Ovary (tissue), 3 donors: ENCODE measurements around the gene CD200.
"Not testable (repeated sequence)": the region's sequence is repeated elsewhere in the genome, so short reads cannot be mapped to it uniquely, and the experiment has no call there.

Source experiments
- CTCF ChIP-seq, 3 donors: fragments of 450-650 bp in 2 of 3; fragments of 200-600 bp in 1 of 3; IDR thresholded peaks; one replicate each; pipeline versions ENCODE4 v1.5.1 to v1.8.0; 2016 to 2022; ENCODE audit warnings: antibody characterized with exemption in 3 of 3, mild to moderate bottlenecking in 1 of 3
- POLR2A ChIP-seq: fragments of 450-650 bp; IDR thresholded peaks from one replicate; pipeline ENCODE4 v1.6.1; 2017; ENCODE audit warnings: antibody characterized with exemption, mild to moderate bottlenecking, moderate library complexity
- donor health status: DM: no; HTN: no; CAD: no.

DNA sequence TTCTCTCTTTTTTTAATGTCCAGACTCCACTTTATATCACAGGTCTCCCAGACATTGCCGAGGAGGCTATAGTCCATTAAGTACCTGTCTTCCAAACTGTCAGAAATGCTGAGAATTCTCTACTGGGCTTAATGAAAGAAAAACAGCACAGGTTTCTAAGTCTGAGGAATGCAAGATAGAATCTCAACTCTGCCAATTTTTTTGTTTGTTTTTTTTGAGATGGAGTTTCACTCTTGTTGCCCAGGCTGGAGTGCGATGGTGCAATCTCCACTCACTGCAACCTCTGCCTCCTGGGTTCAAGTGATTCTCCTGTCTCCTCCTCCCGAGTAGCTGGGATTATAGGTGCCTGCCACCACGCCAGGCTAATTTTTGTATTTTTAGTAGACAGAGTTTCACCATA lies 45.4 kb downstream of the CD200 start:
- TF ChIP-seq CTCF (IDR thresholded peaks at IDR 0.05); POLR2A: not testable (repeated sequence)
